Measurements from ENCODE around the gene OR5C1.

Gene OR5C1

DNA sequence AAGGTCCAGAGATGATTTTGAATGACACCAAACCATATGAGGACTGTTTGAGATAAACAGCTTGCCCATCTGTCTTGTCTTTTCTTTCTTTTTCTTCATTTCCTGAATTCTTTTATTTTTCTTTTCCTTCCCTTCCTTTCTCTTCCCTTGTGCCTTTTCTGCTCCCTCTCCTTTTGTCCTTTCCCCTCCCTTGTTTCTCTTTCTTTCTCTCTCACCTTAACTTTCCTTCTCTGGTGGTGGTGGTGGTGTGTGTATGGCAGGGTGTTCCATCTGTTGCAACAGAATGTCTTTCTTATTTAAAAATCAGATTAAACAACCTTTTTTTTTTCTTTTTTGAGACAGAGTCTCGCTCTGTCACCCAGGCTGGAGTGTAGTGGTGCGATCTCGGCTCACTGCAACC, 43.5 kb downstream of the OR5C1 start:
- Histone ChIP-seq H2AFZ (ENCODE audit: low read length) (no peak overlapping the region), H3K79me2 (ENCODE audit: low read length) (peaks cover 12% of the 10 kb centered on the region), H4K20me1 (ENCODE audit: insufficient read depth, low read length) (no peaks in the 10 kb centered on the region), H3K27me3 (replicated peaks; ENCODE audit: insufficient read depth, low read length) (no peaks in the 10 kb centered on the region), H3K27ac (ENCODE audit: low read length) (no peak overlapping the region), H3K4me1 (ENCODE audit: low read length) (peaks cover 2% of the 10 kb centered on the region; the same call in 1 of the 2 replicates), H3K9me2 (replicated peaks; ENCODE audit: insufficient read depth, low read length) (no peaks in the 10 kb centered on the region), H3K4me2 (ENCODE audit: low read depth, low read length) (no peak overlapping the region), H3K9ac (ENCODE audit: low read length) (no peak overlapping the region), H3K9me3 (replicated peaks; ENCODE audit: insufficient read depth, low read length) (no peaks in the 10 kb centered on the region), H3K4me3 (ENCODE audit: low read length) (no peak overlapping the region), H3F3A (ENCODE audit: insufficient read depth, low read length) (no peaks in the 10 kb centered on the region), H3K36me3 (replicated peaks; ENCODE audit: insufficient read depth, low read length) (no peaks in the 10 kb centered on the region)
- no peak for DNase-seq
- TF ChIP-seq EZH2phosphoT487 (IDR thresholded peaks at IDR 0.05; ENCODE audit: low read length), result no peak
- TF ChIP-seq, protein P1, sequence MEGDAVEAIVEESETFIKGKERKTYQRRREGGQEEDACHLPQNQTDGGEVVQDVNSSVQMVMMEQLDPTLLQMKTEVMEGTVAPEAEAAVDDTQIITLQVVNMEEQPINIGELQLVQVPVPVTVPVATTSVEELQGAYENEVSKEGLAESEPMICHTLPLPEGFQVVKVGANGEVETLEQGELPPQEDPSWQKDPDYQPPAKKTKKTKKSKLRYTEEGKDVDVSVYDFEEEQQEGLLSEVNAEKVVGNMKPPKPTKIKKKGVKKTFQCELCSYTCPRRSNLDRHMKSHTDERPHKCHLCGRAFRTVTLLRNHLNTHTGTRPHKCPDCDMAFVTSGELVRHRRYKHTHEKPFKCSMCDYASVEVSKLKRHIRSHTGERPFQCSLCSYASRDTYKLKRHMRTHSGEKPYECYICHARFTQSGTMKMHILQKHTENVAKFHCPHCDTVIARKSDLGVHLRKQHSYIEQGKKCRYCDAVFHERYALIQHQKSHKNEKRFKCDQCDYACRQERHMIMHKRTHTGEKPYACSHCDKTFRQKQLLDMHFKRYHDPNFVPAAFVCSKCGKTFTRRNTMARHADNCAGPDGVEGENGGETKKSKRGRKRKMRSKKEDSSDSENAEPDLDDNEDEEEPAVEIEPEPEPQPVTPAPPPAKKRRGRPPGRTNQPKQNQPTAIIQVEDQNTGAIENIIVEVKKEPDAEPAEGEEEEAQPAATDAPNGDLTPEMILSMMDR (IDR thresholded peaks at IDR 0.05; ENCODE audit: low read length), result no peak
- TF ChIP-seq EZH2 (optimal IDR thresholded peaks at IDR 0.05; ENCODE audit: low read depth, low read length), result no peak

DNA sequence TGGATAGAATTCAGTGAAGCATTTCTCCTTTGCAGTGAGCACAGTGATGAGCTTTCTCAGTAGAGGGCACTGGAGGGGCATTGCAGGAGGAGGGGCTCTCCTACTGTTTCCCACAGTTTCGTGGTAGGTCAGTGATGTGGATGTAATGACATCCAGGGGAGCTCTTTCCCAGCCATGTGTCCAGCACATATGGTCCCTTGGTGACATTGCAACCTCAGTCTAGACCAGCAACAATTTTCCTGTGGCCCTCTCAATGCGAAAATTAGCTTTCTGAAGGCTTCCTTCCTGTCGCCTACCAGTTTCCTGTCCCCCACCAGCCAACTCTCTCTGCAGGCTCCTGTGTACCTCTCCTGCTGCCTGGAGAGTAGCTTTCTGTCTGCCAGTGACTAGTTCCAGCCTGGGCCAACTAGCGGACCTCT, 46.6 kb downstream of the OR5C1 start:
- Histone ChIP-seq H3K9me2 (replicated peaks; ENCODE audit: insufficient read depth, low read length) (no peaks in the 10 kb centered on the region), H3K4me3 (ENCODE audit: low read length) (no peak overlapping the region), H3F3A (ENCODE audit: insufficient read depth, low read length) (no peaks in the 10 kb centered on the region), H3K27ac (ENCODE audit: low read length) (no peak overlapping the region), H3K4me1 (ENCODE audit: low read length) (no peaks in the 10 kb centered on the region), H3K27me3 (replicated peaks; ENCODE audit: insufficient read depth, low read length) (no peaks in the 10 kb centered on the region), H3K4me2 (ENCODE audit: low read depth, low read length) (no peak overlapping the region; the same call in 1 of the 2 replicates), H3K79me2 (ENCODE audit: low read length) (no peaks in the 10 kb centered on the region), H3K9me3 (replicated peaks; ENCODE audit: insufficient read depth, low read length) (no peaks in the 10 kb centered on the region), H3K9ac (ENCODE audit: low read length) (no peak overlapping the region), H2AFZ (ENCODE audit: low read length) (0 out of 2 replicates have a peak overlapping the region, but pooled peaks have one; percentile 25), H4K20me1 (ENCODE audit: insufficient read depth, low read length) (no peaks in the 10 kb centered on the region), H3K36me3 (replicated peaks; ENCODE audit: insufficient read depth, low read length) (no peaks in the 10 kb centered on the region)
- DNase-seq, result no peak
- no peak for TF ChIP-seq EZH2phosphoT487 (IDR thresholded peaks at IDR 0.05; ENCODE audit: low read length)
- no peak for TF ChIP-seq EZH2 (optimal IDR thresholded peaks at IDR 0.05; ENCODE audit: low read depth, low read length)
- TF ChIP-seq, protein P1 (IDR thresholded peaks at IDR 0.05; ENCODE audit: low read length), result no peak

DNA sequence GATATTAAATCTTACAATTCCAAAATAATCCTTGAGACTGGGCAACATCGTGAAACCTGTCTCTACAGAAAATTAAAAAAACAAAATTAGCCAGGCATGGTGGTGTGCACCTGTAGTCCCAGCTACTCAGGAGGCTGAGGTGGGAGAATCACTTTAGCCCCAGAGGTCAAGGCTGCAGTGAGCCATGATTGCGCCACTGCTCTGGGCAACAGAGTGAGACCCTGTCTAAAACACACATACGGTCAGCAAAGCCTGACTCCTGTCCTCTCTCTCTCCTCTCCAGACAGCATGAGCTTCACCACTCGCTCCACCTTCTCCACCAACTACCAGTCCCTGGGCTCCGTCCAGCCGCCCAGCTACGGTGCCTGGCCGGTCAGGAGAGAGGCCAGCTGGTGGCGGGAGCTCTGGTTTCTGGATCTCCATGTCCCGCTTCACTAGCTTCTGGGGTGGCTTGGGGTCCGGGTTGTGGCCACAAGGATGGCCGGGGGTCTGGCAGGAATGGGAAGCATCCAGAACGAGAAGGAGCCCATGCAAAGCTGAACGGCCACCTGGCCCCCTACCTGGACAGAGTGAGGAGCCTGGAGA, 48.6 kb downstream of the OR5C1 start:
- Histone ChIP-seq H4K20me1 (ENCODE audit: insufficient read depth, low read length) (no peaks in the 10 kb centered on the region), H3K36me3 (replicated peaks; ENCODE audit: insufficient read depth, low read length) (no peaks in the 10 kb centered on the region), H3K79me2 (ENCODE audit: low read length) (no peaks in the 10 kb centered on the region), H3K4me3 (ENCODE audit: low read length) (no peak overlapping the region), H3K9me2 (replicated peaks; ENCODE audit: insufficient read depth, low read length) (no peaks in the 10 kb centered on the region), H3K4me1 (ENCODE audit: low read length) (no peaks in the 10 kb centered on the region), H3K9ac (ENCODE audit: low read length) (no peak overlapping the region), H3F3A (ENCODE audit: insufficient read depth, low read length) (no peaks in the 10 kb centered on the region), H2AFZ (ENCODE audit: low read length) (peak overlapping the region; percentile 64), H3K4me2 (ENCODE audit: low read depth, low read length) (peak overlapping the region; percentile 27; the same call in 1 of the 2 replicates), H3K27me3 (replicated peaks; ENCODE audit: insufficient read depth, low read length) (no peaks in the 10 kb centered on the region), H3K27ac (ENCODE audit: low read length) (no peak overlapping the region), H3K9me3 (replicated peaks; ENCODE audit: insufficient read depth, low read length) (no peaks in the 10 kb centered on the region)
- TF ChIP-seq EZH2 (optimal IDR thresholded peaks at IDR 0.05; ENCODE audit: low read depth, low read length) (no peak), EZH2phosphoT487 (IDR thresholded peaks at IDR 0.05; ENCODE audit: low read length) (no peak)
- TF ChIP-seq, protein P1 (IDR thresholded peaks at IDR 0.05; ENCODE audit: low read length), result no peak
- DNase-seq, result no peak

Measured in MM.1S (cell line).